Ecto neural progenitor cell (in vitro differentiated cells): ENCODE data around the gene TPSB2.
A peak's percentile ranks its signal among the peaks of the same experiment; 100 is the strongest.
"Not testable (repeated sequence)": the region's sequence is repeated elsewhere in the genome, so short reads cannot be mapped to it uniquely, and the experiment has no call there.

Experiments
- DNase-seq: peaks from one replicate; pipeline ENCODE4 v3.0.0-alpha.2; 2018; ENCODE audit warnings: low spot score

The TPSB2 gene

GRCh38 chr16:1230084-1230470 is at the start of gene TPSB2:
TPSB2 (minus strand) TSS chr16:1230184; CDS start chr16:1229951, 233 bp downstream.
- not testable (repeated sequence) for DNase-seq

DNA sequence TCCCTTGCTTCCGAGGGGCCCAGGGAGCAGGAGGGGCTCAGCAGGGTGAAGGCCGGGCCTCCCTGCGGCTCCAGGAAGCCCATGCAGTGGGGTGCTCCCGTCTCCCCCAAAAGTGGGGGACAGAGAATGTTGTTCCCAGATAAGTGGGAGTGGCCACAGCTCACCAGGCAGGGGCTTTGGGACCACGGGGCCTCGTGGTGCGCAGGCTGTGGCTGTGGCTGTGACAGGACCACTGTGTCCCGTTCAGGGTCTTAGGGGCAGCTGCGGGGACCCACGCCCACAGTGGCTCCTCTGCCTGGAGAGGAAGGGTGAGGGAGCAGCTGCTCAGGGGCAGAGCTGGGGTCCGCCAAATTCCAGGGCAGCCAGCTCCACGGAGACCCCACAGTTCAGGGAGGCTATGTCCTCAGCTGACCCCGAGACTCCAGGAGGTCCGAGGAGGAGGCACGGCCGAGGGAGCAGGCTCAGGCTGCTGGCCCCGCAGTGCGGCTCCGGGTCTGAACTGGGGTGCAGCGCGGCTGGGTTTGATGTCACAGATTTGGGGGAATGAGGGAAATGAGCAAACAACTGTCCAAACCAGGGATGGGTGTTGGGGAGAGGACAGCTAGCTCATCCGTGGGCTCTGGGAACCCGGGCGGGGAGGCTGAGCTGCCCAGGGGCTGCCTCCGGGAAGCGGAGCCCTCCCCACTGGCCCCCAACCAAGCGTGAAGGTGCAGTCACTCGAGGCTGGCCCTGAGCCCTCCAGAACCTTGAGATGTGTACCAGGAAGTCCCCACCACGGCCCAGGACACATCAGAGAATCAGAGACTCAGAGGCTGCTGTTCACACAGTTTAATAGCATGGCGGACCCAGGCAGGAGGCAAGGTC is 49.3 kb upstream of the TPSB2 start:
- DNase-seq = no peak

DNA sequence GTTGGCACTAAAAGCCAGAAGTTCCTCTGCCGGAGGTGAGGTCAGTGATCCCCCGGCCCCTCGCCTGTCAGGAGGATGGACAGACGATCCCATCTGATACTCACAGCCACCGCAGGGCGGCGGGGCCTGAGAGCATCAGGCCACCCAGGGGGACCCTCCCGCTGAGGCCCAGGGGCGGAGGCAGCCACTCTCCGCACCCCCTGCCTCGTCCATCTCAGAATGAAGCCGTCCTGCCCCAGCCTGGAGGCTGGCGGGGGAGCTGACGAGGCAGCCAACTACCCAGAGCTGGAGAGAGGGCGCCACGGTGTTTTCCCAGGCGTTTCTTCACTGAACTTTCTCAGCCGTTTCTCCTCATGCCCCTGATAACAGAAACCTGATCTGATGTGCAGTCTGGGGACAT is 48.5 kb upstream of the TPSB2 start:
- peak; percentile 71 for DNase-seq

DNA sequence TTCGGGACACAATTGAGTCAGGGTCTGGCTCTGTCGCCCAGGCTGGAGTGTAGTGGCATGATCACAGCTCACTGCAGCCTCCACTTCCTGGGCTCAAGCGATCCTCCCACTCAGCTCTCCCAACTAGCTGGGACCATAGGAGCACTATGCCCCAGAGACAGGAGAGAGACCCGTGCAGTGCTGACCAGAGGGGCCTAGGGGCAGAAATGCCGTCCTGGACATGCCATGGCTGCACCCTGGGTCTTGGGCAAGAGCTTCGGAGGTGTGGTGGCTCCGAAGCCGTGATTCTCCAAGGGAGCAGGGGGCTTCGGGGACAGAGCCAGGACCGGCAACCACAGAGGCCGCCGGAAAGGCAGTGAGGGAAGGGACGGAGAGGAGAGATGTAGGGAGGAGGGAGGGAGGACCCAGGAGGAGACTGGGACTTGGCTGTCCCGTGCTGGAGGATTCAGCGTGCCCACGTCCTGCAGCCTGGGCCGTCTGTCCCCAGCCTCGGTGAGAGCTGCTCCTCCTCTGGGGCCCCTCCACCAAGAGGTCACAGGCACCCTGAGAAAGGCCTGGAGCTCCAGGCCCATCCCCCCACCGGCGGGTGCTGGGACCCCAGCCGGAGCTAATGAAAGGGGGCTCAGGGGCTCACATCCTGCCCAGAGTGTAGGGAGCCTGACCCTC is 47.8 kb upstream of the TPSB2 start:
- DNase-seq = no peak

GRCh38 chr16:1277151-1277598 is 47.2 kb upstream of the TPSB2 start:
- no peak for DNase-seq

- DNase-seq = no peak
Measured at GRCh38 chr16:1276580-1276878, 46.5 kb upstream of the TPSB2 start.

GRCh38 chr16:1275791-1276579 is 46.0 kb upstream of the TPSB2 start:
- no peak for DNase-seq

- DNase-seq = no peak
Measured at GRCh38 chr16:1274767-1275166, 44.8 kb upstream of the TPSB2 start.

- DNase-seq = no peak
Measured at GRCh38 chr16:1273816-1274215, 43.8 kb upstream of the TPSB2 start.

DNA sequence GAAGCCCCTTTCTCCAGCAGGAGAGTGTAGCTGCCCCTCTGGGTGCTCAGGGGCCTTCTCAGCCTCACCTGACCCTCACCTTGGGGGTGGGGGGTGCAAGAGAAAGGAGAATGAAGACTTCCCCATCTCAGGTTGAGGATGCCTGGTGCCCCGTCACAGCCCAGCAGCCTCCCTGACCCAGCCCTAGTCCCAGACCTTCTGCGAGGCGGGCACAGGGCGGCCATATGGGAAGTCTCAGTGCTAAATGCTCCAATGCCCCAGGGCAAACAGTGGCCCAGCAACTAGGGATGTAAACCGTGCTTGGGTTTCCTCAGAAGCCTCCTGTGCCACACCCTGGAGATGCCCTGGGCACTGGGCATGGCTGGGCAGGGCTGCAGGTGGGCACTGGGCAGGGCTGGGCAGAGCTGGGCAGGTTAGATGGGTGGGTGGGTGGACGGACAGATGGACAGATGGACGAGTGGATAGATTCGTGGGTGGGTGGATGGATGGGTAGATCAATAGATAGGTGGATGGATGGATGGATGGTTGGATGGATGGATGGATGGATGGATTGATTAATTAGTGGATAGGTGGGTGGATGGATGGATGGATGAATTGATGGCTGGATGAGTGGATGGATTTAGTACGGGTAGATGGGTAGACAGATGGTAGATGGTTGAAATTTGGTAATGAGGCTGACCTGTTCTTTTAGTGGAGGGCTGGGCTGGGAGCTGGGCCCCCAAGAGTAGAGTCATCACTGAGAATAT is 42.6 kb upstream of the TPSB2 start:
- DNase-seq = no peak

GRCh38 chr16:1271724-1272413 is 41.9 kb upstream of the TPSB2 start:
- not testable (repeated sequence) for DNase-seq

DNA sequence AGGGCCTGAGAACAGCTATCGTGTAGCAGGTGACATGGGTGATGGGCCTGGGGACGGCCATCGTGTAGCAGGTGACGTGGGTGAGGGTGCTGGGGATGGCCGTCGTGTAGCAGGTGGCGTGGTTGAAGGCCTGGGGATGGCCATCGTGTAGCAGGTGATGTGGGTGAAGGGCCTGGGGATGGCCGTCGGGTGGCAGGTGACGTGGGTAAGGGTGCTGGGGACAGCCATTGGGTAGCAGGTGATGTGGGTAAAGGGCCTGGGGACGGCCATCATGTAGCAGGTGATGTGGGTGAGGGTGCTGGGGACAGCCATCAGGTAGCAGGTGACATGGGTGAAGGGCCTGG is 41.4 kb upstream of the TPSB2 start:
- no peak for DNase-seq

DNA sequence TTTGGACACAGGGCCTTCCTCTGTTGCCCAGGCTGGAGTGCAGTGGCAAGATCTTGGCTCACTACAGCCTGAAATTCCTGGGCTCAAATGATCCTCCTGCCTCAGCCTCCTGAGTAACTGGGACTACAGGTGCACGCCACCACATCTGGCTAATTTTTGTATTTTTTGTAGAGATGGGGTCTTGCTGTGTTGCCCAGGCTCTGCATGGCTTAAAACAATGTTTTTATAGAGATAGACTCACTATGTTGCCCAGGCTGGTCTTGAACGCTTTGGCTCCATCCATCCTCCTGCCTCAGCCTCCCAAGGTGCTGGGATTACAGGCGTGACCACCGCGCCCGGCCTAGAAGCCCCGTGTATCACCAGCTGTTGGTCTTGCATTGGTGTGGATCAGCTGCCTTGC is 39.4 kb upstream of the TPSB2 start:
- not testable (repeated sequence) for DNase-seq

DNA sequence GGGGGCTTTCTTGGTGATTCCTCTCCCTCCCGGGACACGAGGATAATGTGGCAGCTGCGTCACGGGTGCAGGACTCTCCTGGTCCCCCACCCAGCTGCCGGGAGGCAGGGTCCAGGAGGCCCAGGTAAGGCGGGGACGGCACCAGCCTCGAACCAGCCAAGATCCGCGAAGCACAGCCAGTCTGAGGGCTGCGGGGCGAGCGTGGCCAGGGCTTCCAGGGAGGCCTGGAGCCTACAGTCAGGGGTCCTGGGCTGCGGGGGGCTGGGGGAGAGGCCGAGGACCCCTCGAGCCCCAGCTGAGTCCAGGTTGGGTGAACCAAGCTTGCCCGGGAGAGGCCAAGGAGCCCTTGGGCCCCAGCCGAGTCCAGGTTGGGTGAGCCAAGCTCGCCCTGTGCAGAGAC is 35.8 kb upstream of the TPSB2 start:
- DNase-seq = no peak

GRCh38 chr16:1265090-1265630 is 35.2 kb upstream of the TPSB2 start:
- no peak for DNase-seq

- DNase-seq = no peak
Measured at GRCh38 chr16:1264345-1265089, 34.5 kb upstream of the TPSB2 start.

DNA sequence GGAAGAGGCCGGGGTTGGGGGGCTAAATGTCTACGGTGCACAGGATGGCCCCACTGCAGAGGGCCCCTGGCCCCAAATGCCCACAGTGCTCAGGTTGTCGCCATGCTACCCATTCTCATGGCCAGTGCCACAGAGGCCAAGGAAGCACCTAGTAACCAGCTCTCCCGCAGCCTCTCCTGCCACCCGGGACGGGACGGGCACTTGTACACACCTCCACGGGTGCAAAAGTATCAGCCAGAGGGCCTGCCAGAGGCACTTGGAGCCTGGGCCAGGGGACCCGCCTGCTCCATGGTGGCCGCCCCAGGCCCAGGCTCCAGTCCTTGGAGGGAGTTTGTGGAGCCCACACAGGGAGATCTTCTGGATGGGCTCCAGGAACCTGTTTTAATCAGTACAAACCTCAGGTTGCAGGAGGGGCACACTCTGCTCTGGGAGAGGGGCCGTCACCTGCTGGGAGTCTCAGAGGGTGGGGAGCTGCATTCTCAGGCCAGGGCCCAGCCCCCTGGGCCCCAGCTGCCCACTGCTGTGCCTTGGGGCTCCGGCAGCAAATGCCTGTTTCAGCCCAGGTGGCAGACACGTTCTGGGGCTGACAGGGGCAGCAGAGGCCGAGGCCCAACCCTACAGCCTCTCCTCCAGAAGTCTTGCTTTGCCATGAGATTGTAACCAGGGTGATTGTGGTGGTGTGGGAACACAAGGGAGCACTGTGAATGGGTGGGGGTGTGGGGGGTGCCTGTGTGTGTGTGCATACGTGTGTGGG is 33.8 kb upstream of the TPSB2 start:
- DNase-seq = no peak

GRCh38 chr16:1262846-1263221 is 32.9 kb upstream of the TPSB2 start:
- no peak for DNase-seq

- no peak for DNase-seq
Measured at GRCh38 chr16:1262210-1262845, 32.3 kb upstream of the TPSB2 start.
